KMS-11 (cell line): ENCODE data around the gene PRR36.

ENCODE experiments used
- H2AFZ ChIP-seq: fragments of 200-600 bp; sonication (generic); 2 replicates; pipeline ENCODE4 v1.6.1; 2016; ENCODE audit warnings: antibody characterized with exemption, mixed run types, low read depth
- H3K27ac ChIP-seq: fragments of 200-600 bp; sonication (generic); 2 replicates; pipeline ENCODE4 v1.6.1; 2016; ENCODE audit warnings: mild to moderate bottlenecking, mixed run types
- H3K27me3 ChIP-seq: fragments of 200-600 bp; sonication (generic); 2 replicates; pipeline ENCODE4 v1.6.1; 2017; ENCODE audit warnings: mild to moderate bottlenecking, low read depth, mixed run types, moderate library complexity; ENCODE audit not compliant: insufficient read depth
- H3K36me3 ChIP-seq: fragments of 200-600 bp; sonication (generic); 2 replicates; pipeline ENCODE4 v1.6.1; 2017; ENCODE audit warnings: mild to moderate bottlenecking, mixed run types; ENCODE audit not compliant: insufficient read depth
- H3K4me1 ChIP-seq: fragments of 200-600 bp; sonication (generic); 2 replicates; pipeline ENCODE4 v1.6.1; 2016; ENCODE audit warnings: mild to moderate bottlenecking, low read depth, mixed run types; ENCODE audit not compliant: poor library complexity, severe bottlenecking
- H3K4me2 ChIP-seq: fragments of 200-600 bp; sonication (generic); 2 replicates; pipeline ENCODE4 v1.7.0; 2016; ENCODE audit warnings: mild to moderate bottlenecking, mixed run types
- H3K4me3 ChIP-seq: fragments of 200-600 bp; sonication (generic); IDR thresholded peaks from 2 replicates; pipeline ENCODE4 v1.6.1; 2017; ENCODE audit warnings: low read depth, low read length, mixed read lengths; ENCODE audit not compliant: insufficient read depth
- H3K79me2 ChIP-seq: fragments of 200-600 bp; sonication (generic); 2 replicates; pipeline ENCODE4 v1.6.1; 2016; ENCODE audit warnings: low read depth, mixed run types; ENCODE audit not compliant: insufficient read depth
- H3K9ac ChIP-seq: fragments of 200-600 bp; sonication (generic); 2 replicates; pipeline ENCODE4 v1.6.1; 2016; ENCODE audit warnings: mild to moderate bottlenecking, mixed run types
- H4K20me1 ChIP-seq: fragments of 200-600 bp; sonication (generic); 2 replicates; pipeline ENCODE4 v1.6.1; 2016; ENCODE audit warnings: mild to moderate bottlenecking, mixed run types; ENCODE audit not compliant: insufficient read depth
- CTCF ChIP-seq: fragments of 200-600 bp; sonication (generic); conservative IDR thresholded peaks from 2 replicates; pipeline ENCODE4 v1.6.1; 2017; ENCODE audit warnings: low read depth, mild to moderate bottlenecking, antibody characterized with exemption, low read length, moderate library complexity, mixed read lengths

Gene PRR36

GRCh38 chr19:7888826-7889217 lies 14.6 kb upstream of the PRR36 start:
- H3K4me1 ChIP-seq: no peaks in the 10 kb centered on the region
- no peak overlapping the region for H2AFZ ChIP-seq
- no peak for TF ChIP-seq CTCF
- H3K4me3 ChIP-seq: no peak overlapping the region
- H3K27ac ChIP-seq: no peak overlapping the region
- no peaks in the 10 kb centered on the region for H3K79me2 ChIP-seq
- H3K4me2 ChIP-seq: no peak overlapping the region
- no peaks in the 10 kb centered on the region for H4K20me1 ChIP-seq
- H3K9ac ChIP-seq: no peak overlapping the region
- no peaks in the 10 kb centered on the region for H3K36me3 ChIP-seq
- H3K27me3 ChIP-seq: peaks cover 62% of the 10 kb centered on the region

DNA sequence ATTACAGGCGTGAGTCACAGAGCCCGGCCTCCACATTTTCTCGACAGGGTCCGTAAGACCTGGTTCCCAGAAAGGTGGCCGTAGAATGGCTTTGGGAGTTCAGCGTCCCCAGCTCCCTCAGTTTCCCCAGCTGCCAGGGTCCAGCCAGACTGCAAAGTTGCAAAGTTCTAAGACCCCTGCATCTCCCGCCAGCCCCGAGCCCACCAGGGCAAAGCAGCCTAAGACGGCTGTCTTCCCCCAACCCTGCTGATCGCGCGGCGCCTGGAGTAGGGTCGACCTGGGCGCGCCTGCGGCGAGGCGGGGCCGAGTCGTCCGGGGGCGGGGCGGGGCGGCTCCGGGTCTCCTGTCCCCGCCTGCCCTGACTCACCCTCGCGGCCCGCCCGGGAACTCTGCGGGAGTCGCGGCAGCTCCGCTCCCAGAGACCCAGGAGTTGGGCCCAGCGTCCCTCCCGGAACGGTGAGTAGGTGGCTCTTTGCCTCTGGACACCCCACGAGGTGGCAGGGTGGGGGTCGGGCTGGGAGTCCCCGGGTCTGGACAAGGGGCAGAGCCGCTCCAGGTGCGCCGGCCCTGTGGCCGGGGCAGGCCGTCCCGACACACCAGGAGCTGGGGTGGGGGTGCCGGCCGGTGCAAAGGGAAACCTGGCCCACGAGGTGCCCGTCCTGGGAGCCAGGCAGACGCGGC lies 14.1 kb upstream of the PRR36 start, which contains the start of gene LRRC8E:
LRRC8E (plus strand) TSS at position 366 of the 681 bp plus-strand sequence. CDS start 7,094 bp downstream, outside the sequence.
- no peaks in the 10 kb centered on the region for H3K4me1 ChIP-seq
- H2AFZ ChIP-seq: no peak within 1 kb of the TSS
- TF ChIP-seq CTCF: no peak
- no peaks in the 10 kb centered on the region for H4K20me1 ChIP-seq
- no peak within 1 kb of the TSS for H3K4me3 ChIP-seq
- H3K27ac ChIP-seq: no peak within 1 kb of the TSS
- H3K79me2 ChIP-seq: no peaks in the 10 kb centered on the region
- H3K36me3 ChIP-seq: no peaks in the 10 kb centered on the region
- H3K9ac ChIP-seq: no peak within 1 kb of the TSS
- H3K4me2 ChIP-seq: no peak within 1 kb of the TSS
- peaks cover 61% of the 10 kb centered on the region for H3K27me3 ChIP-seq

DNA sequence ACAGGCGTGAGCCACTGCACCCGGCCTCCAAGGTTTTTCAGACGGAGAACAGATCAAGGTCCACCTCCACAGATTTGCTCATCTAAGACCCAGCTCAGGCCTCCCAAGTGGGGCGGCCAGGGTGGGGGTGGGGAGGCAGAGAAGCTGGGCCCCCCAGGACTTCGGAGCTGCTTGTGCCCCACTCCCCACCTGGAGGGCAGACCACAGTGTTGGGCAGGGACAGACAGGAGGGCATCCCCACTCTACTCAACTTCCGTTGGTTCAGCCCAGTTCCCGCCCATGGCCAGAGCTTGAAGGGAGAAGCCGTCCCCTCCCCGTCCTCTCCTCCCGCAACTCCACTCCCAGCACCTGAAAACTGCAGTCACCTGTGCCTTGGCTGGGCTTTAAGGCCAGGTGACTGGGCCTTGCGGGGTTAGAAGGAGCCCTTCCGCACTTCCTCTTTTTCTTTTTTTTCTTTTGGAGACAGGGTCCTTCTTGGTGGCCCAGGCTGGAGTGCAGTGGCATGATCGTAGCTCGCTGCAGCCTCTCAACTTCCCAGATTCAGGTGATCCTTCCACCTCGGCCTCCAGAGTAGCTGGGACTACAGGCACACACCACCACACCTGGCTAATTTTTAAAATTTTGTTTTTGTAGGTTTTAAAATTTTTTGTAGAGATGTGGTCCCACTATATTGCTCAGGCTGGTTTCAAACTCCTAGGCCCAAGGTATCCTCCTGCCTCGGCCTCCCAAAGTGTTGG lies 13.4 kb upstream of the PRR36 start:
- Histone ChIP-seq H3K36me3 (no peaks in the 10 kb centered on the region), H3K4me3 (no peak overlapping the region), H3K27me3 (peaks cover 54% of the 10 kb centered on the region), H3K4me2 (no peak overlapping the region), H3K79me2 (no peaks in the 10 kb centered on the region), H3K27ac (no peak overlapping the region), H3K9ac (no peak overlapping the region), H2AFZ (no peak overlapping the region), H3K4me1 (no peaks in the 10 kb centered on the region), H4K20me1 (no peaks in the 10 kb centered on the region)
- TF ChIP-seq CTCF: no peak

GRCh38 chr19:7885818-7886217 lies 11.6 kb upstream of the PRR36 start:
- no peak overlapping the region for H3K4me3 ChIP-seq
- H3K4me1 ChIP-seq: no peaks in the 10 kb centered on the region
- H3K27ac ChIP-seq: no peak overlapping the region
- no peaks in the 10 kb centered on the region for H3K79me2 ChIP-seq
- H3K36me3 ChIP-seq: no peaks in the 10 kb centered on the region
- no peak overlapping the region for H3K4me2 ChIP-seq
- no peak overlapping the region for H3K9ac ChIP-seq
- H4K20me1 ChIP-seq: no peaks in the 10 kb centered on the region
- H2AFZ ChIP-seq: no peak overlapping the region
- H3K27me3 ChIP-seq: peaks cover 45% of the 10 kb centered on the region
- no peak for TF ChIP-seq CTCF
